ENCODE data around the gene TREM2. TPM values are rescaled to one million over a fixed set of nuclear protein-coding genes. Genes with fewer than 3 reads are reported as not detected.
"Not testable (repeated sequence)": the region's sequence is repeated elsewhere in the genome, so short reads cannot be mapped to it uniquely, and the experiment has no call there.

TREM2 gene
- total RNA-seq, 2 donors from 2014 or later, result not detected

DNA sequence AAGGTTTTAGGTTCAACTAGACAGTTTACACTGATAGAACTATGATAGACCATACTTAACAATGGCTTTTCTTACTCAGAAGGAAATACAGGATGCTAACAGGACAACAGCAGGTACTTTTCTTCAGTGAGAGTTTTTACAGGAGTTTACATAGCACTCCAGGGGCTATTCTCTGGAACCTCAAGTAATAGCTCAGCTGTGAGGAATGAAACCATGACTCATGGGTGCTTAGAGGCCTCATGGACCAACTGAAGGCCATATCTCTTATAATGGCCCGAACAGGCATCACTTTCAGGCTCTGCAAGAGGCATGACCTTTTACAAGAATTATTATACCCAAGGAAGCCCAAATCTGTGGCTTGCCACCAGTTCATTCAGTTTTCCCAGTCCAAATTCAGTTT, 40.5 kb downstream of the TREM2 start:
- Mint-ChIP-seq H3K27ac (no peak overlapping the region), H3K4me1 (no peaks in the 10 kb centered on the region), H3K4me3 (no peak overlapping the region), H3K9me3 (no peaks in the 10 kb centered on the region), H3K36me3 (ENCODE audit: low read depth) (peaks cover 10% of the 10 kb centered on the region), H3K27me3 (ENCODE audit: insufficient read depth) (no peaks in the 10 kb centered on the region)
- H3K9me3 ChIP-seq (ENCODE audit: control insufficient read depth, low read length), result no peaks in the 10 kb centered on the region
- no peaks in the 10 kb centered on the region for H3K27me3 ChIP-seq (ENCODE audit: control insufficient read depth, insufficient read depth, low read length, poor library complexity, severe bottlenecking)
- TF ChIP-seq, protein P1, sequence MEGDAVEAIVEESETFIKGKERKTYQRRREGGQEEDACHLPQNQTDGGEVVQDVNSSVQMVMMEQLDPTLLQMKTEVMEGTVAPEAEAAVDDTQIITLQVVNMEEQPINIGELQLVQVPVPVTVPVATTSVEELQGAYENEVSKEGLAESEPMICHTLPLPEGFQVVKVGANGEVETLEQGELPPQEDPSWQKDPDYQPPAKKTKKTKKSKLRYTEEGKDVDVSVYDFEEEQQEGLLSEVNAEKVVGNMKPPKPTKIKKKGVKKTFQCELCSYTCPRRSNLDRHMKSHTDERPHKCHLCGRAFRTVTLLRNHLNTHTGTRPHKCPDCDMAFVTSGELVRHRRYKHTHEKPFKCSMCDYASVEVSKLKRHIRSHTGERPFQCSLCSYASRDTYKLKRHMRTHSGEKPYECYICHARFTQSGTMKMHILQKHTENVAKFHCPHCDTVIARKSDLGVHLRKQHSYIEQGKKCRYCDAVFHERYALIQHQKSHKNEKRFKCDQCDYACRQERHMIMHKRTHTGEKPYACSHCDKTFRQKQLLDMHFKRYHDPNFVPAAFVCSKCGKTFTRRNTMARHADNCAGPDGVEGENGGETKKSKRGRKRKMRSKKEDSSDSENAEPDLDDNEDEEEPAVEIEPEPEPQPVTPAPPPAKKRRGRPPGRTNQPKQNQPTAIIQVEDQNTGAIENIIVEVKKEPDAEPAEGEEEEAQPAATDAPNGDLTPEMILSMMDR (conservative IDR thresholded peaks at IDR 0.05), result no peak
- no peak overlapping the region for H3K9ac ChIP-seq (ENCODE audit: extremely low read depth, low read length, poor library complexity, severe bottlenecking)
- no peaks in the 10 kb centered on the region for H3K36me3 ChIP-seq (ENCODE audit: control insufficient read depth, insufficient read depth, low read length)
- H3K4me1 ChIP-seq (ENCODE audit: control insufficient read depth, insufficient read depth, low read length), result no peaks in the 10 kb centered on the region
- no peak overlapping the region for H3K27ac ChIP-seq (ENCODE audit: low read depth, low read length)
- no peak for DNase-seq
- no peak overlapping the region for H3K4me3 ChIP-seq (ENCODE audit: low read length)
- WGBS, 2 experiments (ENCODE audit: insufficient coverage in 1 of 2, insufficient read length in 1 of 2), result 85 to 100% methylated on average over 1 of the region's 1 CpG

DNA sequence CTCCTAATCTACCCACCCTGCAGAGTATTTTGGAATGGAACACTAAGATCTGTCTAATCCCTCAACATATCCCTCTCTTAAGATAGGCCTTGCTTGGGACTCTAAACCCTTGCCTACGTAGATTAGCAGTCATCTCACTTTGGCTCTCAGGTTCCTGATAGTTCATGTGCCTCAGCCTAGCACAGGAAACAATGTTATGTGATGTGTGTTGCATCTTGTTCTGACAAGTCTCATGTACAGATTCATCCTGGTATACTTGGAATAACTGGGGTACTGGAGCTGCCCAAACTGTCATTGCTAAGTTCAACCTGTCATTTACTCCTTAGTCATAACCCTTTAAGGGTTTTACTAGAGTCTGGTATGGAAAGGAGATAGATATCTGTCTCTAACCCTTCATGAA, 42.9 kb downstream of the TREM2 start:
- TF ChIP-seq, protein P1 (conservative IDR thresholded peaks at IDR 0.05), result no peak
- DNase-seq, result no peak
- H3K4me1 ChIP-seq (ENCODE audit: control insufficient read depth, insufficient read depth, low read length), result no peaks in the 10 kb centered on the region
- peaks cover 9% of the 10 kb centered on the region for H3K36me3 Mint-ChIP-seq (ENCODE audit: low read depth)
- H3K4me3 ChIP-seq (ENCODE audit: low read length), result no peak overlapping the region
- no peak overlapping the region for H3K27ac ChIP-seq (ENCODE audit: low read depth, low read length)
- no peak overlapping the region for H3K27ac Mint-ChIP-seq
- H3K27me3 ChIP-seq (ENCODE audit: control insufficient read depth, insufficient read depth, low read length, poor library complexity, severe bottlenecking), result no peaks in the 10 kb centered on the region
- H3K27me3 Mint-ChIP-seq (ENCODE audit: insufficient read depth), result no peaks in the 10 kb centered on the region
- peaks cover 3% of the 10 kb centered on the region for H3K4me1 Mint-ChIP-seq
- no peak overlapping the region for H3K9ac ChIP-seq (ENCODE audit: extremely low read depth, low read length, poor library complexity, severe bottlenecking)
- no peak overlapping the region for H3K4me3 Mint-ChIP-seq
- no peaks in the 10 kb centered on the region for H3K9me3 ChIP-seq (ENCODE audit: control insufficient read depth, low read length)
- H3K9me3 Mint-ChIP-seq, result no peaks in the 10 kb centered on the region
- 89 to 100% methylated on average over 1 of the region's 1 CpG for WGBS, 2 experiments (ENCODE audit: insufficient coverage in 1 of 2, insufficient read length in 1 of 2)
- H3K36me3 ChIP-seq (ENCODE audit: control insufficient read depth, insufficient read depth, low read length), result no peaks in the 10 kb centered on the region

DNA sequence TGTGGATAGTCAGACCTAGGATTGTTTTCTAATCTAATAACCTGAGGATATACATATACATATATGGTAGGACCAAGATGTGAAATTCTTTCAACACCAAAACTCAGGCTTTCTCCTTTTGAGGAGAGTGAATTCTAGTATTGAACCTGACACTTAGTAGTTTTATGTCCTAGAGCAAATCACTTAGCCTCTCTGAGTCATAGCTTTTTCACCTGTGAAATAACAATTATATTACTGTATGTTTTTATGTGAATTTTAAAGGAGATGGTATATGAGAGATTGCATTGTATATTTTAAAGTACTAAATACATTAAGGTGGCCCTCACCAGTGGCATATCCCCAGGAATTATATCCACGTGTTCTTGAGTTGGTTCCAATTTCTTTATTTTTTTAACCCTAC, 43.4 kb downstream of the TREM2 start:
- H3K9ac ChIP-seq (ENCODE audit: extremely low read depth, low read length, poor library complexity, severe bottlenecking), result no peak overlapping the region
- H3K27ac ChIP-seq (ENCODE audit: low read depth, low read length), result no peak overlapping the region
- peaks cover 8% of the 10 kb centered on the region for H3K36me3 Mint-ChIP-seq (ENCODE audit: low read depth)
- WGBS, 2 experiments (ENCODE audit: insufficient coverage in 1 of 2, insufficient read length in 1 of 2), result 86 to 91% methylated on average over 1 of the region's 1 CpG
- H3K9me3 ChIP-seq (ENCODE audit: control insufficient read depth, low read length), result no peaks in the 10 kb centered on the region
- H3K27me3 ChIP-seq (ENCODE audit: control insufficient read depth, insufficient read depth, low read length, poor library complexity, severe bottlenecking), result no peaks in the 10 kb centered on the region
- no peaks in the 10 kb centered on the region for H3K27me3 Mint-ChIP-seq (ENCODE audit: insufficient read depth)
- peaks cover 3% of the 10 kb centered on the region for H3K4me1 Mint-ChIP-seq
- TF ChIP-seq, protein P1 (conservative IDR thresholded peaks at IDR 0.05), result no peak
- no peaks in the 10 kb centered on the region for H3K36me3 ChIP-seq (ENCODE audit: control insufficient read depth, insufficient read depth, low read length)
- no peak overlapping the region for H3K4me3 Mint-ChIP-seq
- H3K9me3 Mint-ChIP-seq, result no peaks in the 10 kb centered on the region
- DNase-seq, result no peak
- H3K4me1 ChIP-seq (ENCODE audit: control insufficient read depth, insufficient read depth, low read length), result no peaks in the 10 kb centered on the region
- no peak overlapping the region for H3K27ac Mint-ChIP-seq
- H3K4me3 ChIP-seq (ENCODE audit: low read length), result no peak overlapping the region

DNA sequence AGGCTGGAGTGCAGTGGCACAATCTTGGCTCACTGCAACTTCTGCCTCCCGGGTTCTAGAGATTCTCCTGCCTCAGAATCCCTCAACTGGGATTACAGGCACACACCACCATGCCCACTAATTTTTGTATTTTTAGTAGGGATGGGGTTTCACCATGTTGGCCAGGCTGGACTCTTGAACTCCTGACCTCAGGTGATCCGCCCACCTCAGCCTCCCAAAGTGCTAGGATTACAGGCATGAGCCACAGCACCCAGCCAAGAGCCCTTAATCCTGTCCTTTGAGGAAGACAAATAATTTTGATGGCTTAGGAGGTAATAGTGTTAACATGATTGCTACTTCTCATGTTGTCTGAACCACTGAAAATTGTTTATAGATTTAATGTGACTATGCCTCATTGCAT, 47.9 kb downstream of the TREM2 start:
- not testable (repeated sequence) for H3K4me3 Mint-ChIP-seq; H3K4me1 Mint-ChIP-seq; H3K4me1 ChIP-seq (ENCODE audit: control insufficient read depth, insufficient read depth, low read length); H3K9me3 ChIP-seq (ENCODE audit: control insufficient read depth, low read length); H3K9me3 Mint-ChIP-seq; H3K27me3 Mint-ChIP-seq (ENCODE audit: insufficient read depth); H3K36me3 Mint-ChIP-seq (ENCODE audit: low read depth); H3K9ac ChIP-seq (ENCODE audit: extremely low read depth, low read length, poor library complexity, severe bottlenecking); H3K27me3 ChIP-seq (ENCODE audit: control insufficient read depth, insufficient read depth, low read length, poor library complexity, severe bottlenecking); H3K4me3 ChIP-seq (ENCODE audit: low read length); H3K27ac Mint-ChIP-seq; DNase-seq; H3K36me3 ChIP-seq (ENCODE audit: control insufficient read depth, insufficient read depth, low read length); H3K27ac ChIP-seq (ENCODE audit: low read depth, low read length)
- 89% methylated on average over 2 of the region's 2 CpGs; no CpG with 5 or more reads in 1 of the 2 experiments for WGBS, 2 experiments (ENCODE audit: insufficient coverage in 1 of 2, insufficient read length in 1 of 2)

All from endodermal cell (in vitro differentiated cells).